Loucy (cell line): ENCODE results near the gene SLC25A21.

Experiments used
- CTCF ChIP-seq: fragments of 200-600 bp; sonication (generic); conservative IDR thresholded peaks from 2 replicates; pipeline ENCODE4 v1.5.1; 2014; ENCODE audit warnings: mild to moderate bottlenecking, antibody characterized with exemption, low read length
- EZH2phosphoT487 ChIP-seq: fragments of 200-600 bp; IDR thresholded peaks from 2 replicates; pipeline ENCODE4 v1.6.1; 2018; ENCODE audit warnings: antibody characterized with exemption, mild to moderate bottlenecking, moderate library complexity, borderline replicate concordance

GRCh38 chr14:36767603-36768281 is 404.7 kb downstream of the SLC25A21 start:
- TF ChIP-seq CTCF (no peak), EZH2phosphoT487 (no peak)
